HEK293T (cell line): Measurements from ENCODE around the gene TMEM154.

ENCODE experiments used
- CTCF ChIA-PET: fragments of 350-600 bp; formaldehyde crosslinking; extraction: SDS; loops from one replicate; lab custom pipeline; 2021; ENCODE audit warnings: antibody characterized with exemption, inconsistent platforms; lab: Yijun Ruan, JAX
- POLR2A ChIA-PET: fragments of 350-600 bp; formaldehyde crosslinking; extraction: SDS; loops from one replicate; lab custom pipeline; 2020; ENCODE audit warnings: antibody characterized with exemption, inconsistent platforms; lab: Yijun Ruan, JAX
- DNase-seq: peaks from one replicate; pipeline ENCODE4 v3.0.0; 2012; ENCODE audit warnings: mixed read lengths; ENCODE audit errors: extremely low spot score
- ARNT ChIP-seq: fragments of 450-650 bp; IDR thresholded peaks from 2 replicates; pipeline ENCODE4 v1.6.1; 2017; ENCODE audit warnings: mild to moderate bottlenecking
- BHLHE40 ChIP-seq: fragments of 450-650 bp; IDR thresholded peaks from 2 replicates; pipeline ENCODE4 v1.6.1; 2016; ENCODE audit warnings: mild to moderate bottlenecking, moderate library complexity, borderline replicate concordance
- CTBP1 ChIP-seq: fragments of 450-650 bp; IDR thresholded peaks from 2 replicates; pipeline ENCODE4 v1.6.1; 2016; ENCODE audit warnings: borderline replicate concordance
- ELF4 ChIP-seq: fragments of 450-650 bp; IDR thresholded peaks from 2 replicates; pipeline ENCODE4 v1.6.1; 2017; ENCODE audit warnings: antibody characterized with exemption
- FOXA1 ChIP-seq: fragments of 450-650 bp; IDR thresholded peaks from 2 replicates; pipeline ENCODE4 v1.6.1; 2016; ENCODE audit warnings: mild to moderate bottlenecking
- FOXK2 ChIP-seq: fragments of 450-650 bp; IDR thresholded peaks from 2 replicates; pipeline ENCODE4 v1.6.1; 2016; ENCODE audit warnings: mild to moderate bottlenecking
- FOXM1 ChIP-seq: fragments of 450-650 bp; IDR thresholded peaks from 2 replicates; pipeline ENCODE4 v1.6.1; 2017; ENCODE audit warnings: mild to moderate bottlenecking, borderline replicate concordance
- HDGF ChIP-seq: fragments of 450-650 bp; IDR thresholded peaks from 2 replicates; pipeline ENCODE4 v1.6.1; 2017; ENCODE audit warnings: antibody characterized with exemption, borderline replicate concordance
- L3MBTL2 ChIP-seq: fragments of 450-650 bp; conservative IDR thresholded peaks from 2 replicates; pipeline ENCODE4 v1.6.1; 2016; ENCODE audit warnings: mild to moderate bottlenecking
- LEF1 ChIP-seq: fragments of 450-650 bp; IDR thresholded peaks from 2 replicates; pipeline ENCODE4 v1.6.1; 2017; ENCODE audit warnings: mild to moderate bottlenecking, borderline replicate concordance
- NFRKB ChIP-seq: fragments of 450-650 bp; IDR thresholded peaks from 2 replicates; pipeline ENCODE4 v1.6.1; 2016; ENCODE audit warnings: mild to moderate bottlenecking, moderate library complexity
- SP1 ChIP-seq: fragments of 450-650 bp; IDR thresholded peaks from 2 replicates; pipeline ENCODE4 v1.6.1; 2017
- SUZ12 ChIP-seq: fragments of 450-650 bp; IDR thresholded peaks from 2 replicates; pipeline ENCODE4 v1.6.1; 2016; ENCODE audit warnings: mild to moderate bottlenecking
- TARDBP ChIP-seq: fragments of 450-650 bp; IDR thresholded peaks from 2 replicates; pipeline ENCODE4 v1.6.1; 2016
- ZNF384 ChIP-seq: fragments of 450-650 bp; IDR thresholded peaks from 2 replicates; pipeline ENCODE4 v1.6.1; 2016
- TF ChIP-seq, protein P1 (sequence below): fragments of 450-650 bp; IDR thresholded peaks from 2 replicates; pipeline ENCODE4 v1.6.1; 2016

TMEM154 gene

DNA sequence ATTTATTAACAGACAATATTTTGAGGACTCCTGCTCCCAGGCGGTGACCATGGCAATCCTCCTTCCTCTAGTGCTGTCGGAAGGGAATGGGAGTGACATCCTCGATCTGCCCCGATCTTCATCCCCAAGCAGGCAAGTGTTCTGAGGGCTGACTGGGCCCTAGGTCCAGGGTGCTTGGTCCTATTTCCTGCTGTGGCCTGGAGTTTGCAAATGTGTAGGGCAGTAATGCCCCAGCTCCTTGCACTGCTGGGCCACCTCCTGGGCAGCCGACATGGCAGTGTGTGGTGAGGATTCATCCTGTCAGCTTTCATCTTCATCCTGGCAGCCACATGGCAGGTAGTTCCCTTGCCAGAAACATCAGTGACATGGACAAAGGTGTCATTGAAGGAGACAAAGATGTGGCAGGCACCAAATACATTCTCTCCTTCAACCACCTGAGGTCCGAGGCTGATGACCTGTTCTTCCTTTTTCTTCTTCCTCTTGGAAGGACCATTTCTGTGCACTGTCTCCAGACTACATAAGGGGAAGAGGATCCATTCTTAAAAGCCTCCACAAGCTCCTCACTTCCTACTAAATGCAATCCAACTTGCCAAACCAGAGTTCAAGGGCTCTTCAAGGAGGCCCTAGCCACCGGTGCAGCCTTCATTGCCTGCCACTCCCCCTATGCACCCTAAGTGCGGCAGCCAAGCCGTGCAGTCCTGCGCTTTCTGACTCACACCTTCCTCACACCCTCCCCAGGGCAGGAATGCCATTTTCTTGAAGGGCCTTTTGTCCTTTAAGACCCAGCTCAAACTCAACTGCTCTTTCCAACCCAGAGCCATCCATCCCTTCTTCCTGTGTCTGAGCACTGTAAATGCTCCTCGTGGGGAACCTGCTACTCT lies 65.7 kb downstream of the TMEM154 start:
- ChIA-PET CTCF (interaction anchor here (1.2 to 1.5 kb wide), 2 partner anchors 26 to 112 kb away, joined by 3 read pairs; no protein-coding TSS in a partner anchor), POLR2A (no interaction called here)
- no peak for DNase-seq

GRCh38 chr4:152613351-152613750 lies 66.4 kb downstream of the TMEM154 start:
- ChIA-PET CTCF (interaction anchor here (1.5 kb wide), 1 partner anchor 112 kb away, joined by 3 read pairs; no protein-coding TSS in a partner anchor), POLR2A (no interaction called here)
- no peak for DNase-seq
- TF ChIP-seq SUZ12, result no peak
- no peak for TF ChIP-seq L3MBTL2
- no peak for TF ChIP-seq ZNF384
- TF ChIP-seq, protein P1, sequence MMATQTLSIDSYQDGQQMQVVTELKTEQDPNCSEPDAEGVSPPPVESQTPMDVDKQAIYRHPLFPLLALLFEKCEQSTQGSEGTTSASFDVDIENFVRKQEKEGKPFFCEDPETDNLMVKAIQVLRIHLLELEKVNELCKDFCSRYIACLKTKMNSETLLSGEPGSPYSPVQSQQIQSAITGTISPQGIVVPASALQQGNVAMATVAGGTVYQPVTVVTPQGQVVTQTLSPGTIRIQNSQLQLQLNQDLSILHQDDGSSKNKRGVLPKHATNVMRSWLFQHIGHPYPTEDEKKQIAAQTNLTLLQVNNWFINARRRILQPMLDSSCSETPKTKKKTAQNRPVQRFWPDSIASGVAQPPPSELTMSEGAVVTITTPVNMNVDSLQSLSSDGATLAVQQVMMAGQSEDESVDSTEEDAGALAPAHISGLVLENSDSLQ, result no peak
- TF ChIP-seq NFRKB, result no peak
- no peak for TF ChIP-seq HDGF
- TF ChIP-seq BHLHE40, result no peak
- no peak for TF ChIP-seq SP1
- no peak for TF ChIP-seq FOXA1
- TF ChIP-seq ARNT, result no peak
- TF ChIP-seq TARDBP, result no peak
- no peak for TF ChIP-seq LEF1
- TF ChIP-seq FOXM1, result no peak
- no peak for TF ChIP-seq FOXK2
- no peak for TF ChIP-seq CTBP1

More for the DNA sequence above, 65.7 kb downstream of the TMEM154 start:
- TF ChIP-seq TARDBP, result no peak
- TF ChIP-seq FOXK2, result no peak
- no peak for TF ChIP-seq BHLHE40
- no peak for TF ChIP-seq ARNT
- no peak for TF ChIP-seq SP1
- no peak for TF ChIP-seq FOXM1
- no peak for TF ChIP-seq CTBP1
- TF ChIP-seq, protein P1, result no peak
- no peak for TF ChIP-seq FOXA1
- no peak for TF ChIP-seq SUZ12
- no peak for TF ChIP-seq HDGF

DNA sequence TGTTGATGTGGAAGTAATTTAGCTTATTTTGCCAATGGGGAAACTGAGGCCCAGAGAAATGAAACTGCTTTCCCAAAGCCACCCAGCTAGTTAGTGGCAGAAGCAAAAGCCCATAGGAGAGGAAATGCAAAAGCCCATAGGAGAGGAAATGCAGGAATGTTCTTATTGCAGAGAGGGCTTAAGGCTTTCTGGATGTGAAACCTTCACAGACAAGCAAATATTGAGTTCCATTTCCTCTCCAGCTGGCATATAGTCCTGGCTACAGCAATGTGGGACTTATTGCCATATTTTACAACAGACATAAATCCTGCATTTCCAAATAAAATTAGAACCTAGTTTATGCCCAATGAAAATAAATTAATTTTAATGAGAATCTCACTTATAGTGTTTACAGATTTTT lies 69.7 kb downstream of the TMEM154 start:
- no peak for DNase-seq
- ChIA-PET CTCF (no interaction called here), POLR2A (no interaction called here)
- TF ChIP-seq, protein P1, result no peak
- no peak for TF ChIP-seq FOXA1
- no peak for TF ChIP-seq HDGF
- no peak for TF ChIP-seq LEF1
- no peak for TF ChIP-seq FOXM1
- no peak for TF ChIP-seq NFRKB
- no peak for TF ChIP-seq ELF4
- no peak for TF ChIP-seq CTBP1
- TF ChIP-seq ZNF384, result no peak
- no peak for TF ChIP-seq TARDBP
- no peak for TF ChIP-seq BHLHE40
- TF ChIP-seq L3MBTL2, result no peak
- TF ChIP-seq SUZ12, result no peak
- TF ChIP-seq ARNT, result no peak
- TF ChIP-seq SP1, result no peak

- POLR2A ChIA-PET, result no interaction called here
- CTCF ChIA-PET, result no interaction called here
- TF ChIP-seq ARNT, result no peak
- DNase-seq, result no peak
Measured at GRCh38 chr4:152609481-152609880, 70.3 kb downstream of the TMEM154 start.

DNA sequence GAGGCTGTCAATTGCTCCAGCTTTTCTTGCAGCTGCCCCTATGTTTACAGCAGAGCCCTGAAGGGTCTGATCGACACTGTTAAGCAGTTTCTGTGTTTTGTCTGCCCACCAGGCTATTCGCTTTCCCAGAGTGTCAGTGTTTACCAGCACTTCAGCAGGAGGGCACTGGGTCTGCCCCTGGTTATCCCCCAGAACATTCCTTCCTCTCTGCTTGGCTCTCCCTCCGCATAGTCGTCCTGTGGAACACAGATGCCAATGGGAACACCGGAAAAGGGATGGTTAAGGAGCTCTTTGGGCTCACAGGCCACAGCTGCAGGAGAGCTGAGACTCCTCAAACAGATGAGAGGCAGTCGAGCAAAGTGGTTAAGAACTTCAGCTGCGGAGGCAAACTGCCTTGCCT lies 72.6 kb downstream of the TMEM154 start:
- POLR2A ChIA-PET, result no interaction called here
- DNase-seq, result no peak
- CTCF ChIA-PET, result interaction anchor here (0.9 kb wide), 1 partner anchor 22 kb away, joined by 5 read pairs; no protein-coding TSS in a partner anchor
- TF ChIP-seq L3MBTL2 (no peak), CTBP1 (no peak), NFRKB (no peak), LEF1 (no peak), FOXK2 (no peak), ZNF384 (no peak), ELF4 (no peak), SP1 (no peak), TARDBP (no peak), FOXA1 (no peak), FOXM1 (no peak)

DNA sequence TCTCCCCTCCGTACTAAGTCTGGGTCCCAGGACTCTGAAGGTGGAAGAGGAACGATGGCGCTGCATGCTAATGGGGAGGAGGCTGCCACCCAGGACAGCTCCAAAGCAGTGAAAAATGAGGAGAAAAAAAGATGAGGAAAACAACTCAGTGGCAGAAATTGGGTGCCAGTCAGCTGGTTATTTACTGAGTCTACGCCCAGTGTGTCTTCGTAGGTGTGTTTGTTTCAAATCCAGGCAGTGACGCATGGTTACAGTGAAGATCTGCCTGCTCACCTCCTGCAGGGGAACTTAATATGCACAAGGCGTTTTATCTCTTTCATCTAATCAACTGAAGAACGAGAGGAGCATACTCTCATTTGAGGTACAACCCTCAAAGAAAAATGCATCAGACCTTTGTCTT lies 73.0 kb downstream of the TMEM154 start:
- POLR2A ChIA-PET, result no interaction called here
- DNase-seq, result no peak
- CTCF ChIA-PET, result interaction anchor here (0.6 to 0.9 kb wide), 2 partner anchors 22 to 50 kb away, joined by 4 to 5 read pairs; no protein-coding TSS in a partner anchor
- TF ChIP-seq SP1 (no peak), LEF1 (no peak), SUZ12 (no peak), L3MBTL2 (no peak), CTBP1 (no peak), BHLHE40 (no peak), FOXA1 (no peak), FOXM1 (no peak), ELF4 (no peak)
